Neural progenitor cell (in vitro differentiated cells): ENCODE data around the gene PLCB1.

Experiments
- CTCF ChIP-seq: fragments of 200-600 bp; sonication (generic); IDR thresholded peaks from 2 replicates; pipeline ENCODE4 v1.5.1; 2017; ENCODE audit warnings: antibody characterized with exemption, mild to moderate bottlenecking
- EZH2 ChIP-seq: fragments of 200-600 bp; sonication (generic); IDR thresholded peaks from 2 replicates; pipeline ENCODE4 v1.6.1; 2017; ENCODE audit warnings: antibody characterized with exemption, mild to moderate bottlenecking, moderate library complexity
- EZH2phosphoT487 ChIP-seq: fragments of 200-600 bp; sonication (generic); IDR thresholded peaks from 2 replicates; pipeline ENCODE4 v1.6.1; 2017; ENCODE audit warnings: antibody characterized with exemption

- TF ChIP-seq CTCF (no peak), EZH2 (no peak), EZH2phosphoT487 (no peak)
These were observed 133.5 kb downstream of the PLCB1 start for GRCh38 chr20:8265588-8265987.
